Breast epithelium (tissue), 4 donors: ENCODE measurements around the gene RNF220. TPM values are rescaled to one million over a fixed set of nuclear protein-coding genes. Genes with fewer than 3 reads are reported as not detected.

Experiments
- DNase-seq, 2 donors: peaks; one replicate each; pipeline ENCODE4 v3.0.0-alpha.2; 2019; ENCODE audit warnings: low spot score in 2 of 2
- H3K27ac ChIP-seq, 2 donors: fragments of 200-600 bp; sonication (generic) in 1 of 2; one replicate each; pipeline ENCODE4 v1.5.1; 2016 to 2019; ENCODE audit warnings: mild to moderate bottlenecking in 1 of 2
- H3K27me3 ChIP-seq, 2 donors: fragments of 200-600 bp; sonication (generic) in 1 of 2; one replicate each; pipeline versions ENCODE4 v1.5.1 to v1.6.0; 2017 to 2019; ENCODE audit warnings: control low read depth in 1 of 2, mild to moderate bottlenecking in 1 of 2
- H3K36me3 ChIP-seq: fragments of 200-600 bp; one replicate; pipeline ENCODE4 v1.5.1; 2019
- H3K4me1 ChIP-seq, 2 donors: fragments of 200-600 bp; sonication (generic); one replicate each; pipeline ENCODE4 v1.5.1; 2016 to 2019; ENCODE audit warnings: control low read depth in 1 of 2
- H3K4me3 ChIP-seq, 3 donors: fragments of 200-600 bp; sonication (generic); 1 replicate in 2 of 3; 2 replicates in 1 of 3; pipeline ENCODE4 v1.5.1; 2016 to 2019; ENCODE audit warnings: mild to moderate bottlenecking in 3 of 3, moderate library complexity in 2 of 3
- H3K9me3 ChIP-seq, 2 donors: fragments of 200-600 bp; sonication (generic) in 1 of 2; one replicate each; pipeline ENCODE4 v1.5.1; 2016 to 2019; ENCODE audit warnings: control low read depth in 1 of 2
- POLR2A ChIP-seq: fragments of 450-650 bp; IDR thresholded peaks from one replicate; pipeline ENCODE4 v1.6.1; 2016; ENCODE audit warnings: antibody characterized with exemption, mild to moderate bottlenecking, moderate library complexity
- POLR2AphosphoS5 ChIP-seq, 3 donors: sonication (generic); formaldehyde crosslinking; IDR thresholded peaks; one replicate each; pipeline ENCODE4 v1.6.1; 2017; ENCODE audit warnings: antibody characterized with exemption in 3 of 3
- intact Hi-C: fragments of 100-400 bp; cut with DNase I; formaldehyde crosslinking; loops from one replicate; pipeline ENCODE4 v1.15.1; 2023; ENCODE audit warnings: low total_unique reads
- total RNA-seq, 3 donors: library from RNA; depleted of rRNA; stranded (reverse); fragments of >200 nt; gene quantifications; one replicate each; pipeline ENCODE4 v1.1.0, GENCODE V29; 2016
- TF ChIP-seq, protein P1 (sequence below), 3 donors: fragments of 450-650 bp; IDR thresholded peaks; one replicate each; pipeline ENCODE4 v1.5.1; 2016 to 2017; ENCODE audit warnings: antibody characterized with exemption in 3 of 3, mild to moderate bottlenecking in 3 of 3, moderate library complexity in 3 of 3

Gene RNF220
- total RNA-seq, 3 donors from 2014 or later: 90.4 to 110 (median 93.4) TPM

DNA sequence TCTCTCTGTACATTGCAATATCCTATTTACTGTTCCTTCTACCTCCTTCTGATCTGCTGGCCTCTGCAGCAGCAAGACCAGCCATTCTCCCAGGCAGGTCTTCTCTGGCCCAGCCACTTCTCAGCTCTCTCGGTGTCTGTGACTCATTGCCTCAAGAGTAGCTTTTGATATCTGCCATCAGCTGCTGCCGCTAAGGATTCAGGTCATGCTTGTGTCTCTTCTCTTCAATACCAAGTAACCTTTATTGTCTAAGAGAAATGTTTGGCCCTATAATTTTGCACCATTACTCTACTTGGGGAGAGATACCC, 167.5 kb downstream of the RNF220 start:
- H3K4me1 ChIP-seq: no peaks in the 10 kb centered on the region
- H3K36me3 ChIP-seq: no peaks in the 10 kb centered on the region
- no peaks in the 10 kb centered on the region for H3K9me3 ChIP-seq
- intact Hi-C loops: no loop called here
- DNase-seq: no peak
- H3K4me3 ChIP-seq: no peak overlapping the region
- no peaks in the 10 kb centered on the region for H3K27me3 ChIP-seq
- no peak overlapping the region for H3K27ac ChIP-seq
- TF ChIP-seq, protein P1, sequence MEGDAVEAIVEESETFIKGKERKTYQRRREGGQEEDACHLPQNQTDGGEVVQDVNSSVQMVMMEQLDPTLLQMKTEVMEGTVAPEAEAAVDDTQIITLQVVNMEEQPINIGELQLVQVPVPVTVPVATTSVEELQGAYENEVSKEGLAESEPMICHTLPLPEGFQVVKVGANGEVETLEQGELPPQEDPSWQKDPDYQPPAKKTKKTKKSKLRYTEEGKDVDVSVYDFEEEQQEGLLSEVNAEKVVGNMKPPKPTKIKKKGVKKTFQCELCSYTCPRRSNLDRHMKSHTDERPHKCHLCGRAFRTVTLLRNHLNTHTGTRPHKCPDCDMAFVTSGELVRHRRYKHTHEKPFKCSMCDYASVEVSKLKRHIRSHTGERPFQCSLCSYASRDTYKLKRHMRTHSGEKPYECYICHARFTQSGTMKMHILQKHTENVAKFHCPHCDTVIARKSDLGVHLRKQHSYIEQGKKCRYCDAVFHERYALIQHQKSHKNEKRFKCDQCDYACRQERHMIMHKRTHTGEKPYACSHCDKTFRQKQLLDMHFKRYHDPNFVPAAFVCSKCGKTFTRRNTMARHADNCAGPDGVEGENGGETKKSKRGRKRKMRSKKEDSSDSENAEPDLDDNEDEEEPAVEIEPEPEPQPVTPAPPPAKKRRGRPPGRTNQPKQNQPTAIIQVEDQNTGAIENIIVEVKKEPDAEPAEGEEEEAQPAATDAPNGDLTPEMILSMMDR (IDR thresholded peaks at IDR 0.05): no peak
- no peak for TF ChIP-seq POLR2AphosphoS5 (IDR thresholded peaks at IDR 0.05)
- no peak for TF ChIP-seq POLR2A

DNA sequence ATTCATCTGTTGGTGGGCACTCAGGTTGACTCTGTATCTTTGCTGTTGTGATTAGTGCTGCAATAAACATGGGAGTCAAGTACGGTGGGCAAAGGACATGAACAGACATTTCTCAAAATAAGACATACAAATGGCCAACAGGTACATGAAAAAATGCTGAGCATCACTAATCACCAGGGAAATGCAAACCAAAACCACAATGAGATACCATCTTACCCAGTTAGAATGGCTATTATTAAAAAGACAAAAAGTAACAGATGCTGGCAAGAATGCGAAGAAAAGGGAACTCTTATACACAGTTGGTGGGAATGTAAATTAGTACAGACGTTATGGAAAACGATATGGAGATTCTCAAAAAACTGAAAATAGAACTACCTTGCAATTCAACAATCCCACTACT, 170.3 kb downstream of the RNF220 start:
- Histone ChIP-seq H3K4me3 (no peak overlapping the region), H3K27me3 (no peaks in the 10 kb centered on the region), H3K36me3 (no peaks in the 10 kb centered on the region), H3K4me1 (no peaks in the 10 kb centered on the region), H3K27ac (no peak overlapping the region), H3K9me3 (no peaks in the 10 kb centered on the region)
- no peak for DNase-seq
- intact Hi-C loops: no loop called here
- TF ChIP-seq POLR2AphosphoS5 (IDR thresholded peaks at IDR 0.05) (no peak), POLR2A (no peak)
- TF ChIP-seq, protein P1 (IDR thresholded peaks at IDR 0.05): no peak

DNA sequence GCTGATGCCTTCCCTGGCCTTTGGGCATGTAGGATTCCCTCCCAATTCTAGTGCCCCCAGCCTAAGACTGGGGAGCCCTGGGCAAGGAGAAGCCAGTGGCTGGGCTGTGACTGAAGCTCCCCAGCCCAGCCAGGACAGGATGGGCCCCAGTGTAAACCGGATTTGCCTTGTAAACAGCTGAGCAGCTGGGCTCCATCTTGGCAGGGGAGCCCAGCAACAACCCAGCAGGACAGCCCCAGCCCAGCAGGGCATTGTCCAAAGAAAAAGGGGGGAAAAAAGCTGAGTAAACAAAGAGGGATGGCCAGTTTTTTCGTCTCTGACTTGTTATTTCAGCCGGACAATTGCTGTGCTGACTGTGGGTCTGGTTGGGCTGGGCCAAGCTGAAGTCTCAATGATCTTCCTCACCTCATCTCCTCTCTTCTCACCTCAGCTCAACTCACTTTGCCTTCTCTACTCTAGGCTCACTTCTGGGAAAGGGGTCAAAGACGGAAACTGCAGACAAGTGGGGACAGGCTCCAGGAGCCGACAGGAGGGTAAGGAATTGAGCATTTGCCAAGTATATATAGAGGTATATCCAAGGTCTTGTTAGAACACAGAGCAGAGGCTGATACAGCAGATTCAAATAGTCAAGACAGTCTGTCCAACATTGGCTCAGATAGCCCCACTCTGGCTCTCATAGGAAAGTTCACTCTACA, 171.5 kb downstream of the RNF220 start:
- Histone ChIP-seq H3K4me3 (no peak overlapping the region), H3K9me3 (no peaks in the 10 kb centered on the region), H3K4me1 (no peaks in the 10 kb centered on the region), H3K36me3 (no peaks in the 10 kb centered on the region), H3K27me3 (no peaks in the 10 kb centered on the region), H3K27ac (no peak overlapping the region)
- intact Hi-C loops: no loop called here
- TF ChIP-seq POLR2AphosphoS5 (IDR thresholded peaks at IDR 0.05): no peak
- TF ChIP-seq, protein P1 (IDR thresholded peaks at IDR 0.05): no peak
- no peak for TF ChIP-seq POLR2A
- DNase-seq: no peak

DNA sequence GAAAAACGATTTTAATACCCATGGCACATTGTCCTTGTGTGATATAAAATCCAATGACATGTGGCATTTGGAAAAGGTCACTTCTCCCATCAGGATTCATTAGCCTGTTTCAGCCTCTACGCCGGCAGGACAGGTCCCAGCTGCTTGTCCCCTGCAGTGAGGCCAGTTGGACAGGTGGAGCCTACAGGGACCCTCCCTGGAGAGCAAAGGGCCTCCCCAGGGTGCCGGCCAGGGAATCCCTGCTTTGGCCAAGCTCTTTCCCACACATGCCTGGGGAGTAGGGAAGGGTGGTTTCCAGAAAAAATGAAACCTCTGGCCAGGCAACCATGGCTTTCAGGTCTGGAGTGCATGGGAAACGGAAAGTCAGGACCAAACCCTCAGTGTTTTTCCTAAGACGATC, 176.2 kb downstream of the RNF220 start:
- intact Hi-C loops: no loop called here
- TF ChIP-seq, protein P1 (IDR thresholded peaks at IDR 0.05): no peak
- TF ChIP-seq POLR2A (no peak), POLR2AphosphoS5 (IDR thresholded peaks at IDR 0.05) (no peak)
- no peaks in the 10 kb centered on the region for H3K36me3 ChIP-seq
- no peak overlapping the region for H3K27ac ChIP-seq
- no peaks in the 10 kb centered on the region for H3K4me1 ChIP-seq
- peaks cover 0 to 6% of the 10 kb centered on the region in 2 donors for H3K27me3 ChIP-seq
- no peaks in the 10 kb centered on the region for H3K9me3 ChIP-seq
- no peak for DNase-seq
- no peak overlapping the region for H3K4me3 ChIP-seq

DNA sequence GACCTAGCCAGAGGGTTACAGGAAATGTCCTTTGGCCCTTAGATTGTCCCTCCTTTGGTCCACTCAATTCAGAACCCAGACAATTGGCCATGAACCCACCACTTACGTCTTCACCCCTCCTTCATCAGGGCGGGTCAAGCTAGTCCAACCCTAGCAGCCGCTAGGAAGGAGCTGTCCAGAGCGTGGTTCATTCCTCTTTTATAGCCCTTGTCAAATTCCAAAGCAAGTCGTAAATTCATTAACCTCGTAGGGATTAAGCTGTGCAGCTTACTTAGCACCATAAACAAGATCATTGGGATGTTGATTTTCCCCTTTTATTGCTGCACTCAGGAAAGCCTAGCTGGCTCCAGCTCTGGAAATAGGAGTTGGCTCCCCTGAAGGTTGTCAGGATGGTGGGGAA, 179.1 kb downstream of the RNF220 start:
- H3K4me1 ChIP-seq: no peaks in the 10 kb centered on the region
- H3K27ac ChIP-seq: no peak overlapping the region
- no peak for DNase-seq
- H3K9me3 ChIP-seq: no peaks in the 10 kb centered on the region
- intact Hi-C loops: no loop called here
- TF ChIP-seq POLR2AphosphoS5 (IDR thresholded peaks at IDR 0.05) (no peak), POLR2A (no peak)
- TF ChIP-seq, protein P1 (IDR thresholded peaks at IDR 0.05): no peak
- H3K4me3 ChIP-seq: no peak overlapping the region
- no peaks in the 10 kb centered on the region for H3K36me3 ChIP-seq
- H3K27me3 ChIP-seq: peaks cover 0 to 9% of the 10 kb centered on the region in 2 donors
